NT2/D1 (cell line): Measurements from ENCODE around the gene CHRM3.

Source experiments
- SUZ12 ChIP-seq: IDR thresholded peaks from 2 replicates; pipeline ENCODE4 v1.6.1; 2011; ENCODE audit not compliant: insufficient read length, insufficient read depth; ENCODE audit errors: extremely low read depth
- YY1 ChIP-seq: IDR thresholded peaks from 2 replicates; pipeline ENCODE4 v1.6.1; 2011; ENCODE audit not compliant: insufficient read length, insufficient read depth
- ZNF274 ChIP-seq: IDR thresholded peaks from 2 replicates; pipeline ENCODE4 v1.6.1; 2011; ENCODE audit warnings: mild to moderate bottlenecking, low read depth, low read length

DNA sequence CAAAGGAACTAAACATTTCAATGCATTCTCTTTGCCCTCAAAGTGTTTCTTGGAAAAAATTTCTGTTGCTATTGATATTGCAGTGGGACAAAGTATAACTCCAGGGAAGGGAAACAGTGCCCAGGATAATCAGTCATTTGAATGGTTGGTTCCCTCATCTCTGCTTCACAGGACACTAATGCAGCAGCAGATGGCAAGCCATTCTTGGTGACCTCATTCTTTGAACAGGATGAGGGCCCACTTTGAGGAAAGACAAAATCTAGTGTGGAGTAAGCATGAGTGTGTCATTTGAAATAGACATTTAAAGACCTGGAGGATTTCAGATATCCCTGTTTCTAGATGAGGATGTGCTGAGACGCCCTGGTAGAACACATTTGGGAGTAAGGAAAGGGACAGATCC is 32.3 kb downstream of the CHRM3 start:
- TF ChIP-seq ZNF274 = no peak
- no peak for TF ChIP-seq YY1
- TF ChIP-seq SUZ12 = no peak
